GM12801 (cell line): Measurements from ENCODE around the gene CBX8.

Source experiments
- TF ChIP-seq, protein P1 (sequence below): IDR thresholded peaks from one replicate; pipeline ENCODE4 v1.5.1; 2011; ENCODE audit warnings: control low read depth; ENCODE audit not compliant: insufficient read length; ENCODE audit errors: extremely low read depth

CBX8 gene

DNA sequence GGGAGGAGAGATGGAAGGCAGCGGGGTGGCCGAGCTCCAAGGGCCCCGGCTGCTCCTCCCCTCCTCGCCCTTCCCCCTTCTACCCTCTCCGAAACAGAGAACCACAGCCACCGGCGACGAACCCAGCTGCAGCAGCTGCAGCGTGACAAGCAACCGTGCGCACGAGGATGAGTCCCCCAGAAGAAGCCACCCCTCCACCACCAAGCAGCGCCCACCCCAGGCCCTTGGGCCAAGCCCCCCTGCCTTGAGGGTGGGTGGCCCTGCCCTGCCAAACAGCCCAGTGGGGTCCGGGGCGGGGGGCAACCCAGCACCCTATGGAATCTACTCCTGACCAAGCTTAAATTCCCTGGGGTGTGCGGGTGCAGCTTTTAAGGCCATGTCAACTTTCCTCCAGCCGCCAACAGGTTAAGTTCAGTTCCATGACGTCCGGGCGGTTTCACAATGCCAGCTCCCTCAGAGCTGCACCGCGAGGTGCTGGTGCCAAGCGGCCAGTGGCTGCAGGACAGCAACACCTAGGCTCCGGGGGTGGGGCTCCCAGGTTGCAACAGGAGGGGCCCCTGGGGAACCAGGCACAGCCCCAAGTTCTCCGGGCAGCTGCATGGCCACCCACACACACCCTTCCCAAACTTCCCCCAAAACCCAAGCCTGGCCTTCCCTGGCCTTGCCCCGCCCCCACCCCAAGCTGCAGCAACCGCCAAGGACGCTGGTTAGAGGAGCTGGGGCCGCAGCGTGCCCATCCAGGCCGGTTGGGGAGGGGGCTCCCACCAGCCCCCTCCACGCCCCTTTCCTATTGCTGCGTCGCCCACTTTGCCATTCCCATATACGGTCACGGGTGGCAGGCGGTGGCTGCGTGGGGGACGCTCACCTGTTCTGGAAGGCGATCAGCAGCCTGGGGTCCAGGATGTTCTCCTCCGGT lies 40.4 kb upstream of the CBX8 start:
- TF ChIP-seq, protein P1, sequence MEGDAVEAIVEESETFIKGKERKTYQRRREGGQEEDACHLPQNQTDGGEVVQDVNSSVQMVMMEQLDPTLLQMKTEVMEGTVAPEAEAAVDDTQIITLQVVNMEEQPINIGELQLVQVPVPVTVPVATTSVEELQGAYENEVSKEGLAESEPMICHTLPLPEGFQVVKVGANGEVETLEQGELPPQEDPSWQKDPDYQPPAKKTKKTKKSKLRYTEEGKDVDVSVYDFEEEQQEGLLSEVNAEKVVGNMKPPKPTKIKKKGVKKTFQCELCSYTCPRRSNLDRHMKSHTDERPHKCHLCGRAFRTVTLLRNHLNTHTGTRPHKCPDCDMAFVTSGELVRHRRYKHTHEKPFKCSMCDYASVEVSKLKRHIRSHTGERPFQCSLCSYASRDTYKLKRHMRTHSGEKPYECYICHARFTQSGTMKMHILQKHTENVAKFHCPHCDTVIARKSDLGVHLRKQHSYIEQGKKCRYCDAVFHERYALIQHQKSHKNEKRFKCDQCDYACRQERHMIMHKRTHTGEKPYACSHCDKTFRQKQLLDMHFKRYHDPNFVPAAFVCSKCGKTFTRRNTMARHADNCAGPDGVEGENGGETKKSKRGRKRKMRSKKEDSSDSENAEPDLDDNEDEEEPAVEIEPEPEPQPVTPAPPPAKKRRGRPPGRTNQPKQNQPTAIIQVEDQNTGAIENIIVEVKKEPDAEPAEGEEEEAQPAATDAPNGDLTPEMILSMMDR: no peak

DNA sequence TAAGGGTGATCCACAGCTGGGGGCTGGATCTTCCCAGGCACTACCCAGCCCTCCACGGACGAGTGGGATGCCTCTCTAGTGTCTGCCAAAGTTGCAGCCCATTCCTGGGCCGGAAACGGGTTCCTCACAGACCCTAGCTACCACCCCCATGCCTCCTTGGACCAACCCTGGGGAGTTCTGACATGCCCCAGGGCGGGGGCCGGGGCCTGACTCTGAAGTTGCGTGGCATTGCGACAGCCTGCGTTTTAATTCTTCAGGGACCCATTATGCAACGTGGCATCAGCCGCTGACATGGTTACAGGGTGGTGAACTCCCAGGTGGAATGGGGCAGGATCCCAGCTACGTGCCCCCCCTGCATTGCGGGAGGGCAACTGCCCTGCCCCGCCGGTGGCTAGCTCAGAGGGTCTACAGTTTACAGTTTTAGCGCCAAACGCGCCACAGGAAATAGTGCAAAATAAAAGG lies 39.7 kb upstream of the CBX8 start:
- TF ChIP-seq, protein P1: no peak

DNA sequence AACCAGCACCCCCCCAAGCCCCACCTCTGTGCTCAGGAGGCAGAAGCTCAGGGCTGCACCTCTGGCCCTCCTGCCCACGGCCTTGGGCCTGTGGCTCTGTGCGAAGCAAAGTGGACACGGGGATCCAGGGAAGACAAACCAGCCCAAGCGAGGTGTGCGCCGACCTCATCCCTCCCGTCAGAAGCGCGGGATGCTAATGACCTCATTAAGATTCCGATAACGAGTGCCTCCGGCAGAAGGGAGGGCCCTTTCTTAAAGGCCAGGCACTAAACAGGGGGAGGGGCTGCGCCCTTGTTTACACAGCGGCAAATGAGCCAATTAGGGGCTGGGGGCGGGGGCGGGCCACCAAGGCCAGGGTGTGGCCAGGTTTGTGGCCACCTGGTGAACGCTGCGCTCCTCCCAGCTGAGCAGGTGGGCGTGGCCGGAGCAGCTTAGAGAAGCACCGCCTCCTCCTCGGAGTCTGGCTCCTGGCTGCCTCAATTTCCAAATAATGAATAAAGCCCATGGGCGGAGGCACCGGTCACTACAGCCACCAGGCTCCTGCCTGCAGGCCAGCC lies 39.2 kb upstream of the CBX8 start:
- TF ChIP-seq, protein P1: no peak

DNA sequence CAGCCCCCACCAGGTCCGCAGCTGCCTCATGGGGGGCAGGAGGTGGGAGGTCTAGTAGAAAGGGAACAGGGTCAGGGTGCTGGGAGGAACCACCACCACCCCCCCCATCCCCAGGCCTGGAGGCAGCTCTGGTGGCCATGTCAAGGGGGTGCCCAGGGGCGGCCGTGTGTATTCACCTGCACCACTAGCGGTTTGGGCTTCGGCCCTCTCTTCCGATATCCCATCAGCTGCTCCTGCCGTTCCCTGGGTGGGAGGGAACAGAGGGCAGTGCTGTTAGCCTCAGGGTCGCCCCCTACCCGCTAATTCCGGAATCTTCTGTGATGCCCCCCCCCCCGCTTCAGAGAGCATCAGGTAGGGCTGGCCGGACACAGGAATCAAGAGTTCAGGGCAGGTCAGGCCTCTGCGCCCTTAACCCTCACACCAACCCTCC lies 38.6 kb upstream of the CBX8 start:
- TF ChIP-seq, protein P1: no peak

DNA sequence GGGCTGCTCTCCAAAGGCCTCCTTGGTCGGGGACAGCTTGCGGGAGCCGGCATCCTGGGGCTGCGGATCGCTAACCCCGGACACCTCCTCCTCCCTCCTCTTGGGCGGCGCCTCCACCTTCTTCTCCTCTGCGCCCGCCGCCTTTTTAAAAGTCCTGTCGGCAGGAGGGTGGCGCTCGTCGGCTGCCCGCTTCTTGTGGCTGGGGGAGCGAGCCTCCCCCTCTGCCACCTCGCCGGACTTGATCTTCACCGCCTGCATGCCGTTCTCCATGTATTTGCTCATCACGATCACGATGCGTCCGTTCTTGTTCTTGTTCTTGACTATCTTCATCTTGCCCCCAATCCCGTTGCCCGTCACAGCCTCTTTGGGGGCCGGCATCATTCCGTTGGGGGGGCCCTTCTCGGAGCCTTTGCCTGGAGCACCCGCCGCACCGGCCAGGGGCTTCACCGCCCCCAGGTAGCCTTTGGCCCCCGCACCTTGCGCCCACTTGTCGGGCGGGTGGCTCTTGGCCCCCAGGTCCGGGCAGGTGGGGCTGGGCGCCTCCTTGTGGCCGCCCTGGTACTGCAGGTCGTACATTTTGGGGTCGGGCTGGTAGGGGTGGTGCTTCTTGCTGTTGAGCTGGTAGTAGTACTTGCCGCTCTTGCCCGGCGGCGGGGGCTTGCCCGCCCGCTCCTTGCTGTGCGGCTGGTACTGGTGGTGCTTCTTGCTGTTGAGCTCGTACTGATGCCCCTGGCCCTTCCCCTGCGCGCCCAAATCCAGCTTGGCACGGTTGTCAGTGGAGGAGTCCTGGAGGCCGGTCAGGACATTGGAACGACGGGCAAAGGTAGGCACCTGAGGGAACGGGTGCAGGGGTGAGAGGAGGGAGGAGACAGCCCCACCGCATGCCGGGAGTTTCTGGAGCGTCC lies 37.9 kb upstream of the CBX8 start:
- TF ChIP-seq, protein P1: no peak

DNA sequence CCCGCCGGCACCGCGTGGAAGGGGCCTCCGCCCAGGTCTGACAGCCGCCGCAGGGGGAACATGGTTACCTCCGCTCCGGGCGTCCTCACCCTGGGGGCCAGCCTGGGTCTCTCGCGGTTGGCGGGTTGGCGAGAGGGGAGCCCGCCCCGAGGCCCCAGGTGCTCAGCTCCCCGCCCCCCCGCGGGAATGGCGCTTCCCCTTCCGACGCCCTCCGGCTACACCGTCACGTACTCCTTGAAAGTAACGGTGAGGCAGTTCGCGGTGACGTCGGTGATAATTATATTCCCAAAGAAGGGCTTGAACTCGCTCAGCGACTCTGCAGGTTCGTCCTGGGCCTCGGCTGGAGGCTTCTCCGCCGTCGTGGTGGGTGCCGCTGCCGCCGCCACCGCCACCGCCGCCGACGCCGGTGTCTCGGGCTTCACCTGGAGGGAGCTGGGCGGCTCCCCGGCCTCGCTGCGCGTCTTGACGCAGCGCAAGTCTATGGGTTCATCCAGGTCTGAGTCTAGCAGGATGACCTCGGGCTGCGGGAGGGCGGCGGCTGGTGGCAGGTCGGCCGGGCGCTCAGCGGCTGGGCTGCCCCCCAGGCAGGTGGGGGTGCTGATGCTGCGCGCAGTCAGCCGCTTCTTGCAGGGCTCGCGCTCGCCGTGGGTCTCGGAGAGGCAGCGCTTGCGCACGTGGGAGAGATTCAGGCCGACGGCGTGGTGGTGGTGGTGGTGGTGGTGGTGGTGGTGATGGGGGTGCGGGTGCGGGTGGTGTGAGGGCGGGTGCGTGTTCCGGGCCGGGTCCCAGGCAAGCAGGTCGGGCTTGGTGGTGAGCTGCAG lies 37.1 kb upstream of the CBX8 start:
- TF ChIP-seq, protein P1: no peak
